Measurements from ENCODE around the gene C1D.
A peak's percentile ranks its signal among the peaks of the same experiment; 100 is the strongest.
"Not testable (repeated sequence)": the region's sequence is repeated elsewhere in the genome, so short reads cannot be mapped to it uniquely, and the experiment has no call there.

C1D gene

GRCh38 chr2:68062680-68063387 is at the start of gene C1D:
Gene C1D (minus strand): TSS chr2:68063004. CDS start chr2:68047310, 15,694 bp downstream.
- peak; percentile 80 to 87 (median 82) for DNase-seq

GRCh38 chr2:68110102-68110501 is 47.3 kb upstream of the C1D start:
- no peak for DNase-seq

GRCh38 chr2:68108120-68108519 is 45.3 kb upstream of the C1D start:
- no peak for DNase-seq

- DNase-seq, result no peak
These were observed 44.7 kb upstream of the C1D start for GRCh38 chr2:68107475-68107874.

GRCh38 chr2:68104111-68104835 is 41.5 kb upstream of the C1D start:
- no peak for DNase-seq

- DNase-seq, result no peak
These were observed 40.9 kb upstream of the C1D start for GRCh38 chr2:68103709-68104055.

- no peak for DNase-seq
These were observed 40.4 kb upstream of the C1D start for GRCh38 chr2:68103030-68103708.

- no peak for DNase-seq
These were observed 37.4 kb upstream of the C1D start for GRCh38 chr2:68100189-68100588.

- DNase-seq, result no peak
These were observed 36.5 kb upstream of the C1D start for GRCh38 chr2:68099260-68099659.

GRCh38 chr2:68098291-68098797 is 35.5 kb upstream of the C1D start:
- no peak for DNase-seq

GRCh38 chr2:68094111-68094510 is 31.3 kb upstream of the C1D start:
- DNase-seq, result no peak

- DNase-seq, result no peak
These were observed 30.8 kb upstream of the C1D start for GRCh38 chr2:68093634-68094033.

- no peak for DNase-seq
These were observed 28.7 kb upstream of the C1D start for GRCh38 chr2:68091439-68092034.

GRCh38 chr2:68089961-68090360 is 27.2 kb upstream of the C1D start:
- DNase-seq, result no peak

- DNase-seq, result no peak
These were observed 26.1 kb upstream of the C1D start for GRCh38 chr2:68088940-68089339.

GRCh38 chr2:68086166-68086565 is 23.4 kb upstream of the C1D start:
- DNase-seq, result no peak

GRCh38 chr2:68083346-68083745 is 20.5 kb upstream of the C1D start:
- DNase-seq, result no peak

GRCh38 chr2:68074050-68074449 is 11.2 kb upstream of the C1D start:
- no peak for DNase-seq

GRCh38 chr2:68063797-68064646 is 1.2 kb upstream of the C1D start:
- not testable (repeated sequence) for DNase-seq

GRCh38 chr2:68060652-68061051 is 2.2 kb downstream of the C1D start:
- no peak for DNase-seq

GRCh38 chr2:68059784-68060525 is 2.8 kb downstream of the C1D start:
- no peak for DNase-seq
